GM10266 (cell line): ENCODE measurements around the gene SH3PXD2A.

ENCODE experiments used
- DNase-seq: peaks from one replicate; pipeline ENCODE4 v3.0.0; 2012; ENCODE audit errors: extremely low spot score
- CTCF ChIP-seq: IDR thresholded peaks from 2 replicates; pipeline ENCODE4 v1.5.1; 2012; ENCODE audit warnings: mild to moderate bottlenecking, low read depth; ENCODE audit not compliant: control insufficient read depth, insufficient read depth; ENCODE audit errors: missing control alignments

Gene SH3PXD2A

DNA sequence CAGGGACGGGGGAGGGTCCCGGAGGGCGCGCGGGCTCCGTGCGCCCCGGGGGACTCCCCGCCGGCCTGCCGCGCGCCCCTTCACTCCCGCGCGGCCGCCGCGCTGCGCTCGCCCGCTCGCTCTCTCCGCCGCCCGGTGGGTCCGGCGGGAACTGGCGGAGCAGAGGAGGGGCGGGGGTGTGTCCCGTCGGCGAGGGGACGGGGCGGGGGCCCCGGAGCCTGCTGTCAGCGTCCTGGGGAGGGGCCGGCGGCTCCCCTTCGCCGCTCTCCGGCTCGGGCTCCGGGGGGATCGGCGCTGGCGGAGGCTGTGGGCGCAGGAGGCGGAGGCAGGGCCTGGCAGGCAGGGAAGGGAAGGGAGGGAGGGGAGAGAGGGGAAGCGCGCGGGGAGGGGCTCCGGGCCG lies at the start of gene SH3PXD2A:
TSS of gene SH3PXD2A (minus strand) at position 153 of the 400 bp plus-strand sequence. CDS start 310 bp downstream, outside the sequence.
- peak; percentile 58 for DNase-seq
- TF ChIP-seq CTCF, result no peak

DNA sequence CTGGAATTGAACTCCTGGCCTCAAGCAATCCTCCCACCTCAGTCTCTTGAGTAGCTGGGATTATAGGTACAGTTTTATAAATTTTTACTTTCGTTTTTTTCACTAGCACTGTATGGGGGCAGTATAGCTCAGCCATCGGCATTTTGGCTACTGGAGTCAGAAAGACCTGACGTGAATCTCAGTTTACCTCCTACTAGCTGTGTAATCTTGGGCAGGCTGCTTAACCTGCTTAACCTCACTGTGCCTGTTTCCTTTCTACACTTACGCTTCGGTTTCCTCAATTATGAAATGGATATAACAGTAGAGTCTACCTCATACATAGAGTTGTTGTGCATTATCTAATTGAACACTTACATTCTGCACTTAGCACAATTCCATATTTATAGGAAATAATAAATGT lies 45.9 kb upstream of the SH3PXD2A start:
- TF ChIP-seq CTCF, result no peak
- DNase-seq, result no peak

DNA sequence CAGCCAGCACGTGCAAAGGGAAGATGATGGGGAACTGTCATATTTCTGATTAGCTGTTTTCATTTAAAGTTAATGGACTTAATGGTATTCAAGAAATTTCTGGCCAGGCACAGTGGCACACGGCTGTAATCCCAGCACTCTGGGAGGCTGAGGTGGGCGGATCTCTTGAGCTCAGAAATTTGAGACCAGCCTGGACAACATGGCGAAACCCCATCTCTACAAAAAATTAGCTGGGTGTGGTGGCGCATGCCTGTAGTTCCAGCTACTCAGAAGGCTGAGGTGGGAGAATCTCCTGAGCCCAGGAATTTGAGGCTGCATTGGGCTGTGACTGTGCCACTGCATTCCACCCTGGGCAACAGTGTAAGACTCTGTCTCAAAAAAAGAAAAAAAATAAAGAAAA lies 43.9 kb upstream of the SH3PXD2A start:
- no peak for TF ChIP-seq CTCF
- no peak for DNase-seq

DNA sequence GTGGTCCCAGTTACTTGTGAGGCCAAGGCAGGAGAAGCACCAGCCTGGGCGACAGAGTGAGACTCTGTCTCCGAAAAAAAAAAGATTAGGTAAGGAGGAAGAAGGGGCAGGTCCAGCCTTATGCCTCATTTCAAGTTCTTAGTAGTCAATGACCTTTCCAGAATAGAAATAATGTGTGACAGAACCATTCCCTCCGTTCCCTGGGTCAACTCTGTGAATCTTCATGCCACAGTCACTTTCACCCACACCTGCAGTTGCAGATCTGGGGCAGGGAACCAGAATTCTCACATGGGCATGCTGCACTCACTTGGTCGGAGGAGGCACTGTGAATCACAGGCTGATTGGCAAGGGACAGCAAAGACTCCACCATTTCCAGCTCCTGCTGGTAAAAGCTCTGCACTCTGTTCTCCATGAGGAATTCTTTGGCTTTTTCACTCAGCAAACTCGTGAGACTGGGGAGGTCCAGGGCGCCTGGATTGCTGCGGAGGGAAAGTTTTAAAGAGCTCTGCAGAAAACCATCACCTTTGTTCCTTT lies 41.9 kb upstream of the SH3PXD2A start:
- no peak for TF ChIP-seq CTCF
- DNase-seq, result no peak

DNA sequence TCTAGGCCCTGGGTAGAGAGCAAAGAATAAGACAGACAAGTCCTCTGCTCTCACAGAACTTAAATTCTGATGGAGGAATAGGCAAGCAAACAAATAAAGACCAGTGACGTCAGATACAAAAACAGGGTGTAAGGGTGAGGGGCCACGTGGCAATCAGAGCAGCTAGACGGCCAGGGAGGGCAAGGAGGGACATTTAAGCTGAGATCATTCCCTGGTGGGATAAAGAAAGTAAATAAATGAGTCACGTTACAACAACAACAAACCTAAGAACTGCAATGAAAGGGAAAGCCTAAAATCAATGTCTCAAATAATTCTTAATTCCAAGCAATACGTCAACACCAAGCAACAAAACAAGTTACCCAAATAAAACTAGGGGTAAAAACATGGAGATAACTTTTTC lies 40.8 kb upstream of the SH3PXD2A start:
- TF ChIP-seq CTCF, result no peak
- no peak for DNase-seq

GRCh38 chr10:103895411-103896186 lies 40.2 kb upstream of the SH3PXD2A start:
- DNase-seq, result no peak
- no peak for TF ChIP-seq CTCF

DNA sequence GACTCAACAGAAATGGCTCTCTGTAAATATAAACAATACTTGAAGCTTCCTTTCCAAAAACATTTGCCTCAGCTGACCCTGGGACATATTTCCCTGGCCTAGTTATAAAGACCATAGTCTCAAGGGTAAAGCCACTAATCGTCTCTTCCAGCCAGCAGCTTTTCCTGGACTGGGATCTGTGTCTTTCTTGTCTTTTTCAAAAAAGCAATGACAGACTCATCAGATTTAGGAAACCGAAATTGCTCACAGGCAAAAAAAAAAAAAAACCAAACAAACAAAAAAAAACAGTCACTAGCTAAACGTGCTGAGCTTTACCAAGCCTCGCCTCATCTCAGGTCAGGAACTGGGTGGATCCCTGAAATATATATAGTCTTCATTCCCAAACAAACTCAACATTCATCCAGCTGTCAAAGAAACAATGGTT lies 39.1 kb upstream of the SH3PXD2A start:
- no peak for DNase-seq
- TF ChIP-seq CTCF, result no peak
